Measurements from ENCODE around the gene SLC6A9.

GRCh38 chr1:43983253-43983899 lies 47.9 kb downstream of the SLC6A9 start:
- TF ChIP-seq CTCF (IDR thresholded peaks at IDR 0.05) (no peak), POLR2A (IDR thresholded peaks at IDR 0.05) (no peak)

Data from prostate gland (tissue), 2 donors.